Body of pancreas (tissue), 4 donors: ENCODE results near the gene CMSS1.

Experiments used
- POLR2A ChIP-seq, 3 donors: fragments of 450-650 bp; IDR thresholded peaks; one replicate each; pipeline ENCODE4 v1.6.1; 2016; ENCODE audit warnings: antibody characterized with exemption in 3 of 3, mild to moderate bottlenecking in 2 of 3
- TF ChIP-seq, protein P1 (sequence below), 7 experiments: fragments of 450-650 bp in 4 of 7; fragments of 200-600 bp in 3 of 7; sonication (generic) in 3 of 7; IDR thresholded peaks; one replicate each; pipeline ENCODE4 v1.5.1; 2016 to 2019; ENCODE audit warnings: antibody characterized with exemption in 7 of 7

DNA sequence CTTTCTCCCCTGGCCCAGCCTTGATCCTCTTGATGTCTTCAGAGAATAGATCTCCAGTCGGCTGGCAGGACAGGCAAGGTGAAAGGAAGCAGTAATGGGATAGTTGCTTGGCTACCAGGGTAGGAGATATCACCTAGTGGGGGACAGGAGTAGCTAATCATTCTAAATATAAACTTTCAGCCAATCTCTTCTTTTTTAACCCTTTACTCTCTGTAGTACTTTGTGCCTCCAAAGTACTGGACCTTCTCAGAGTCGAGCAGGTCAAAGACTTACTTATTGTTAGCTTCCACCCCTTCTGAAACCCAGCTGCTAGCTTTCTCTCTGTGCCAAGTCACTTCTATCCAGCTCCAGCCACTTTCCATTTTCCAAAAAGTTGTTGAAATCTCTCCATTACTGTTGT lies 340.0 kb downstream of the CMSS1 start:
- TF ChIP-seq, protein P1, sequence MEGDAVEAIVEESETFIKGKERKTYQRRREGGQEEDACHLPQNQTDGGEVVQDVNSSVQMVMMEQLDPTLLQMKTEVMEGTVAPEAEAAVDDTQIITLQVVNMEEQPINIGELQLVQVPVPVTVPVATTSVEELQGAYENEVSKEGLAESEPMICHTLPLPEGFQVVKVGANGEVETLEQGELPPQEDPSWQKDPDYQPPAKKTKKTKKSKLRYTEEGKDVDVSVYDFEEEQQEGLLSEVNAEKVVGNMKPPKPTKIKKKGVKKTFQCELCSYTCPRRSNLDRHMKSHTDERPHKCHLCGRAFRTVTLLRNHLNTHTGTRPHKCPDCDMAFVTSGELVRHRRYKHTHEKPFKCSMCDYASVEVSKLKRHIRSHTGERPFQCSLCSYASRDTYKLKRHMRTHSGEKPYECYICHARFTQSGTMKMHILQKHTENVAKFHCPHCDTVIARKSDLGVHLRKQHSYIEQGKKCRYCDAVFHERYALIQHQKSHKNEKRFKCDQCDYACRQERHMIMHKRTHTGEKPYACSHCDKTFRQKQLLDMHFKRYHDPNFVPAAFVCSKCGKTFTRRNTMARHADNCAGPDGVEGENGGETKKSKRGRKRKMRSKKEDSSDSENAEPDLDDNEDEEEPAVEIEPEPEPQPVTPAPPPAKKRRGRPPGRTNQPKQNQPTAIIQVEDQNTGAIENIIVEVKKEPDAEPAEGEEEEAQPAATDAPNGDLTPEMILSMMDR (IDR thresholded peaks at IDR 0.05) = no peak
- TF ChIP-seq POLR2A (IDR thresholded peaks at IDR 0.05) = no peak
